ENCODE data around the gene DOCK3.
"Not testable (repeated sequence)": the region's sequence is repeated elsewhere in the genome, so short reads cannot be mapped to it uniquely, and the experiment has no call there.

DNA sequence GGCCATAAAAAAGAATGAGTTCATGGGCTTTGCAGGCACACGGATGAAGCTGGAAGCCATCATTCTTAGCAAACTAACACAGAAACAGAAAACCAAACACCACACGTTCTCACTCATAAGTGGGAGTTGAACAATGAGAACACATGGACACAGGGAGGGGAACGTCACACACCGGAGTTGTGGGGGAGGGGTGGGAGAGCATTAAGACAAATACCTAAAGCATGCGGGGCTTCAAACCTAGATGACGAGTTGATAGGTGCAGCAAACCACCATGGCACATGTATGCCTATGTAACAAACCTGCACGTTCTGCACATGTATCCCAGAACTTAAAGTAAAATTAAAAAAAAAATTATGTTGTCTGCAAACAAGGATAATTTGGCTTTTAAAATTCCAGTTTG lies 200.1 kb downstream of the DOCK3 start:
- not testable (repeated sequence) for TF ChIP-seq POLR2AphosphoS5, EP300 (IDR thresholded peaks at IDR 0.05)
- TF ChIP-seq, protein P1, sequence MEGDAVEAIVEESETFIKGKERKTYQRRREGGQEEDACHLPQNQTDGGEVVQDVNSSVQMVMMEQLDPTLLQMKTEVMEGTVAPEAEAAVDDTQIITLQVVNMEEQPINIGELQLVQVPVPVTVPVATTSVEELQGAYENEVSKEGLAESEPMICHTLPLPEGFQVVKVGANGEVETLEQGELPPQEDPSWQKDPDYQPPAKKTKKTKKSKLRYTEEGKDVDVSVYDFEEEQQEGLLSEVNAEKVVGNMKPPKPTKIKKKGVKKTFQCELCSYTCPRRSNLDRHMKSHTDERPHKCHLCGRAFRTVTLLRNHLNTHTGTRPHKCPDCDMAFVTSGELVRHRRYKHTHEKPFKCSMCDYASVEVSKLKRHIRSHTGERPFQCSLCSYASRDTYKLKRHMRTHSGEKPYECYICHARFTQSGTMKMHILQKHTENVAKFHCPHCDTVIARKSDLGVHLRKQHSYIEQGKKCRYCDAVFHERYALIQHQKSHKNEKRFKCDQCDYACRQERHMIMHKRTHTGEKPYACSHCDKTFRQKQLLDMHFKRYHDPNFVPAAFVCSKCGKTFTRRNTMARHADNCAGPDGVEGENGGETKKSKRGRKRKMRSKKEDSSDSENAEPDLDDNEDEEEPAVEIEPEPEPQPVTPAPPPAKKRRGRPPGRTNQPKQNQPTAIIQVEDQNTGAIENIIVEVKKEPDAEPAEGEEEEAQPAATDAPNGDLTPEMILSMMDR (IDR thresholded peaks at IDR 0.05): not testable (repeated sequence)
